ENCODE results near the gene RCBTB1.
"Not testable (repeated sequence)": the region's sequence is repeated elsewhere in the genome, so short reads cannot be mapped to it uniquely, and the experiment has no call there.

The RCBTB1 gene

GRCh38 chr13:49604570-49604969 is 19.2 kb upstream of the RCBTB1 start:
- no peak for DNase-seq (ENCODE audit: low read depth in 3 of 3)

GRCh38 chr13:49602615-49603014 is 17.3 kb upstream of the RCBTB1 start:
- DNase-seq (ENCODE audit: low read depth in 3 of 3): not testable (repeated sequence)

- no peak for DNase-seq (ENCODE audit: low read depth in 3 of 3)
Measured at GRCh38 chr13:49602005-49602404, 16.6 kb upstream of the RCBTB1 start.

- DNase-seq (ENCODE audit: low read depth in 3 of 3): no peak
Measured at GRCh38 chr13:49597043-49597641, 11.8 kb upstream of the RCBTB1 start.

GRCh38 chr13:49596221-49596620 is 10.9 kb upstream of the RCBTB1 start:
- no peak for DNase-seq (ENCODE audit: low read depth in 3 of 3)

- no peak for DNase-seq (ENCODE audit: low read depth in 3 of 3)
Measured at GRCh38 chr13:49594576-49594975, 9.2 kb upstream of the RCBTB1 start.

- DNase-seq (ENCODE audit: low read depth in 3 of 3): not testable (repeated sequence)
Measured at GRCh38 chr13:49593876-49594275, 8.5 kb upstream of the RCBTB1 start.

- DNase-seq (ENCODE audit: low read depth in 3 of 3): not testable (repeated sequence)
Measured at GRCh38 chr13:49590714-49591113, 5.4 kb upstream of the RCBTB1 start.

- no peak for DNase-seq (ENCODE audit: low read depth in 3 of 3)
Measured at GRCh38 chr13:49587311-49587847, 2.0 kb upstream of the RCBTB1 start.

- DNase-seq (ENCODE audit: low read depth in 3 of 3): no peak
Measured at GRCh38 chr13:49586717-49587116, 1.4 kb upstream of the RCBTB1 start.

- DNase-seq (ENCODE audit: low read depth in 3 of 3): no peak
Measured at GRCh38 chr13:49584771-49585182, 581 bp downstream of the RCBTB1 start.

GRCh38 chr13:49580980-49581680 is 4.2 kb downstream of the RCBTB1 start:
- DNase-seq (ENCODE audit: low read depth in 3 of 3): no peak

GRCh38 chr13:49579501-49579900 is 5.9 kb downstream of the RCBTB1 start:
- no peak for DNase-seq (ENCODE audit: low read depth in 3 of 3)

GRCh38 chr13:49571299-49572240 is 13.8 kb downstream of the RCBTB1 start:
- DNase-seq (ENCODE audit: low read depth in 3 of 3): no peak

- no peak for DNase-seq (ENCODE audit: low read depth in 3 of 3)
Measured at GRCh38 chr13:49569993-49570689, 15.2 kb downstream of the RCBTB1 start.

- no peak for DNase-seq (ENCODE audit: low read depth in 3 of 3)
Measured at GRCh38 chr13:49567491-49567890, 17.9 kb downstream of the RCBTB1 start.

GRCh38 chr13:49566461-49566860 is 18.9 kb downstream of the RCBTB1 start:
- no peak for DNase-seq (ENCODE audit: low read depth in 3 of 3)

- DNase-seq (ENCODE audit: low read depth in 3 of 3): not testable (repeated sequence)
Measured at GRCh38 chr13:49565461-49565860, 19.9 kb downstream of the RCBTB1 start.

GRCh38 chr13:49563516-49563915 is 21.8 kb downstream of the RCBTB1 start:
- DNase-seq (ENCODE audit: low read depth in 3 of 3): no peak

GRCh38 chr13:49561062-49561410 is 24.3 kb downstream of the RCBTB1 start:
- no peak for DNase-seq (ENCODE audit: low read depth in 3 of 3)

- no peak for DNase-seq (ENCODE audit: low read depth in 3 of 3)
Measured at GRCh38 chr13:49560270-49561061, 24.9 kb downstream of the RCBTB1 start.

Data from stimulated activated CD4-positive, alpha-beta T cell treated with anti-CD3 and anti-CD28 coated beads, TNF-alpha, amount 100 ng/mL, for 48 hours (primary cell).